ENCODE results near the gene ISG15. TPM values are rescaled to one million over a fixed set of nuclear protein-coding genes. Genes with fewer than 3 reads are reported as not detected.
"Not testable (repeated sequence)": the region's sequence is repeated elsewhere in the genome, so short reads cannot be mapped to it uniquely, and the experiment has no call there.

Gene ISG15
- total RNA-seq, 1 donor from 2014 or later = 8.0 TPM

DNA sequence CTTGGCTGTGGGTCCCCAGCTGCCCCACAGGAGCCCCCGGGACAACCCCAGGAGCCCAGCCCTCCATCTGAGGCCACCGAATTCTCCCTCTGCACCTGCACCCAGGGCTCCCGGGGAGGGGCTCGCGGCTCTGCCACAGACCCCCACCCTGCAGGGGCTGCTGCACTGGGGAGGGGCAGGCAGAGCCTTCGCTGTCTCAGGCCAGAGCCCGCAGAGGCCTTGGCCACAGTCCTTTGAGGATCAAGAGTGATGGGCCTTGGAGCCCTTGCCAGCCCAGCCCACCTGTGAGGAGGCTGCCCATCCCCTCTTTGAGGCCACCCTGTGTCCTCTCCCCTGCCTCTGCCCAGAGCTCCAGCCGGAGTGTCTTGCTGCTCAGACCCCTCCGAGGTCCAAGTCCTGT is 37.9 kb upstream of the ISG15 start:
- no peak for DNase-seq

DNA sequence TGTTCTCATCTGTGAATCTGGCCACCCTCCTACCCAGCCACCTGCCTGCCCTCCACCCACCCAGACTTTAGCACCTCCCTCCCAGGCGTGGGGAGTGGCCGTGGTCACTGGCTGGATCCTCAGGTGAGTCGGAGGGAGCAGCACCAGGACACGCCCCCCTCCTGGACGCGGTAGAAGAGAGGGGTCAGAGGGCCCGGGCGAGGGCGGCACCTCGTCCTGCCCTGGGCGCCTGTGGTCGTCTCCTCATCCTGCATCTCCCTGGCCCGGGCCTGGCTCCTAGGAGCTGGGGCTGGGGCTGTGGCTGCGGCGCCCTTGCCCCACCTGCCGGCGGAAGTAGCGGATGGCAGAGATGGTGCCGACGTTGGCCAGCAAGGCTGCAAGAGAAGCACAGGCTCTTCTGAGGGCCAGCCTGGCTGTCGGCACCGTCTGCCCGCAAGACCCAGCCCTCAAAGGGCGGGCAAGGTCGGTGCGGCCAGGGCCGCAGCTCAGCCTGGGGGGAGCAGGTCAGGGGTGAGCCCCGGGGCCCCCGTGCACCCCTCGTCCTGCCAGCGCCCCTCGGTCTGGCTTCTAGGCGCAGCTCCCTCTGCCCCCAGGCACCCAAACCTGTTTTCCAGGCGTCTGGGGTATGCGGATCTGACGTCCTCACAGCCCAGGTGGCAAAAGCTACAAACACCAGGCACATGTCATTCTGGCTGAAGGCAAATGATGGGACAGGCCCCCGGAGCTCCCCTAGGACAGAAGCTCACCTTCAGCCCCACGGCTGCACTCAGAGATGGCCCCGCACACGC is 37.2 kb upstream of the ISG15 start:
- peak; percentile 60 for DNase-seq

DNA sequence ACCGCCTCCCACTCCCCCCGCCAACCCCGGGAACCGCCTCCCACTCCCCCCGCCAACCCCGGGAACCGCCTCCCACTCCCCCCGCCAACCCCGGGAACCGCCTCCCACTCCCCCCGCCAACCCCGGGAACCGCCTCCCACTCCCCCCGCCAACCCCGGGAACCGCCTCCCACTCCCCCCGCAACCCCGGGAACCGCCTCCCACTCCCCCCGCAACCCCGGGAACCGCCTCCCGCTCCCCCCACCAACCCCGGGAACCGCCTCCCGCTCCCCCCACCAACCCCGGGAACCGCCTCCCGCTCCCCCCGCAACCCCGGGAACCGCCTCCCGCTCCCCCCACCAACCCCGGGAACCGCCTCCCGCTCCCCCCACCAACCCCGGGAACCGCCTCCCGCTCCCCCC is 36.5 kb upstream of the ISG15 start:
- DNase-seq = not testable (repeated sequence)

DNA sequence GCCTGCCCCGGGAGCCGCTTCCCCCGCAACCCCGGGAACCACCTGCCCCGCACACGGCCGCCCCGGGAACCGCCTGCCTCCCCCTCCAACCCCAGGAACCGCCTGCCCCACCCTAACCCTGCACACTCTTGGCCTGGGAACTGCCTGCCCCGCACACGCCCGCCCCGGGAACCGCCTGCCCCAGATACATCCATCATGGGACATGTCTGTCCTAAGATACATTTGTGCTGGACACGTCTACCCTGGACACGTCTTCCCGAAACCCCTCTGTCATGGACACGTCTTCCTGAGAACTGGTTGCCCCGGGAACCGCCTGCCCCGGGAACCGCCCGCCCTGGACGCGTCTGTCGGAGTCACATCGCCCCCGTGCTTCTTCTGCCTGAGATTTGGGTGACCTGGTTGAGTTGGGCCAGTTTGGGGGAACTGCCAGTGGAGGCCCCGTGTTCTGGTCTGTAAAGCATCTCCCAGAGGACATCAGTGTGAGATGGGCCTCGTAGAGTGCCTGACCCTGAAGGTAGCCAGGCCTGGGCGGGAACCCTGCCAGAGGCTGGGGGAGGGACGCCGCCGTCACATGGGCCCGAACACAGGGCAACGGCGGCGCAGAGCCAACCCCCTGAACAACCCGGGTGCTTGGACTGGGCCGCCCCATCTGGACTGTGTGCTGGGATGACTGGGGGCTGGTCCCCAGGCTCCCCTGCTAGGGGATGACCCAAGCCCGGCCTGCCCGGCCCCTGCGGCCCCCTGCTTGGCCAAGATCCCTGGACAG is 35.0 kb upstream of the ISG15 start:
- no peak for DNase-seq

DNA sequence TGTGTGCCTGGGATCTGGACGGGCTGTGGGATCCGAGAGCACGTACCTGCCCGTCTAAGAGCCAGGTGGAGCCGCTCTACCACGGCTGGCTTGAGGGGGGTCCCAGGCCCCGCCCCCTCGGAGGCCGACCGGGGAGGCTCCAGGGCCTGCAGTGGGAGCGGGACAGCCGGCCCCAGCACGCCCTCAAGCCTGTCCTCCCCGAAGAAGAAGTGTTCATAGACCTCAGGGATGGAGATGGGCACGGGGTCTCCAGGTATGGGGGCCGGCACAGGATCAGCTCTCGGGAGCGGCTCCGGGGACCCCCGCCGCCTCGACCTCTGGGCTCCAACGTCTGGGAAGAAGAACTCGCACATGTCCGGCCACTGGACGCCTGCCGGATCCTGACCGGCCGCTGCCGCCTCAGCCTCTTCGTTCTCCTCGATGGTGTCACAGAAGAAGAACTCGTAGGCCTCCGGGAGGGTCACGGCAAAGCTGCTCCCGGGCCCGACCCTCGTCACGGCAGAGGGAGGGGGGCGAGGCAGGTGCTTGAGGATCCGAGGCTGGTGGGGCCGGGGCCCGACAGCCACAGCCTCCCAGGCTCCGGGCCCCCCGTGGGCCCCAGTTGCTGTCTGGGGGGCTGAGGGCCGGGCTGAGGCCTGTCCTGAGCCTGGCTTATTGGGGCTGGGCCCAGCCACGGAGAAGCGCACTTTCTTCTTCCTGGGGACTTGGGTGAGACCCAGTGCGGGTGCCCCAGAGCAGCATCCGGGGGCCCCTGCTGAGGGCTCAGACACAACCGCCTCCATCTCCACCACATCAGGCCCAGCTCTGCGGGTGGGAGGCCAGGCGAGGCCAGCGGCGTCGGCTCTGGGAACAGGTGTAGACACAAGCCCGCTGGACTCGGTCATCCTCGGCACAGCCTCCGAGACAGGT is 34.2 kb upstream of the ISG15 start:
- no peak for DNase-seq

DNA sequence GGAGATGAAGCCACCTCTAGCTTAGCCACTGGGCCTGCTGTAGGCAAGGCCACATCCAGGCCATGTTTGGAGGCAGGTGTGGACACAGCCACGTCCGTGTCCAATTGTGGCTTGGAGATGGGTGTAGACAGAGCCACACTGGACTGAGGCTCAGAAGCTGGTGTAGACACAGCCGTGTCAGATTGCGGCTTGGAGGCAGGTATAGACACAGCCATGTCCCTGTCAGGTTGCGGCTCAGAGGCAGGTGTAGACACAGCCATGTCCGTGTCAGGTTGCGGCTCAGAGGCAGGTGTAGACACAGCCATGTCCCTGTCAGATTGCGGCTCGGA is 33.6 kb upstream of the ISG15 start:
- DNase-seq = no peak

DNA sequence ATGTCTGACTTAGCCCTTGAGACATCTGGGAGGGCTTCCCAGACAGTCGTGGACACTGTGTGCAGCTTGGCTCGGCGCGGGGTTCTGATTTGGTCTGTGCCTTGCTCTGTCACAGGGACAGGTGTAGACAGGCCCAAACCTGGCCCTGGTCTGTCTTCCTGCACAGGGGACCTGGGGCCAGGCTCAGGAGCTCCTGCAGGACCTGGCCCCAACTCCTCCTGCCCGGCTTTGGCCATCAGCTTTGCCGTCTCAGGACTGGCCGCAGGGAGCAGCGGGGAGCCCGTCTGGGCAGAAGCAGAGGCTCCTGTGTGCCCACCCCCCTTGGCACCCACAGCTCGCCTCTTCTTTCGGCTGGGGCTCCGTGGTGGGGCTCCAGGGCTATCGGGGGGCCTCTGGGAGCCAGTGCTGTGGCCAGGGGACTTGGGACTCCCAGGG is 33.1 kb upstream of the ISG15 start:
- DNase-seq = no peak

DNA sequence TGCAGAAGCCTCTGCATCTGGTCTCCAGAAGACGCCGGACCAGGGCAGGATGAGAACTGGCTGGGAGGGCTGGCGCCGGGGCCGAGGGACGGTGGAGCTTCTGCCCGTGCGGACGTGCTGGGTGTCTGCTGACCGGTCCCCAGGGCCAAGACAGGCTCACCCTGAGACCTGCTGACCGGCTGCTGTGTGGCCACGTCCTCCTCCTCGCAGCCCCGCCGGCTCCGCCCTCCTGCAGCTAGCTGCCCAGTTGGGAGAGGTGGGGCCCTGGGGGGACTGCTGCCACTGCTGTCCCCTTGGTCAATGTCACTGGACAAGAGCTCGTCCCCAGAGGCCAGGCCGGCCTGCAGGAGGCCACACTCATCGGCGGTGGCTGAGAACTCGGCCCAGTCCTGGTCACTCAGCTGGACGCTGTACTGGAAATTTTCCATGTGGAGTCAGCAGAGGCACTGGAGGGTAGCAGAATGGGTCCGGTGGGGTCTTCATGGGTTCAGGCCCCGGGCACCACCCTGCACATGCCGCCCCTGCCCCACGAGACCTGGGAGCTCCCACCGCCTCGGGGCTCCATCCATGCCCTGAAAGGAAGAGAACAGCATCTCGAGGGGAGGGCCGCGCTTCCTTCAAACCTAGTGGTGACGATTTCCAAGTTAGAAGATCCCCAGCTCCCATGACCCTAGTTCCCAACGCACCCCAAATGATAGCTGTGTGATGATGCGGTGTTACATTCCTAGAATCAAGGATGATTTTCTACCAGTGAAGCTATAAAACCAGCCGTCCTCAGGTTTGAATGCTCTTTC is 32.5 kb upstream of the ISG15 start:
- no peak for DNase-seq

DNA sequence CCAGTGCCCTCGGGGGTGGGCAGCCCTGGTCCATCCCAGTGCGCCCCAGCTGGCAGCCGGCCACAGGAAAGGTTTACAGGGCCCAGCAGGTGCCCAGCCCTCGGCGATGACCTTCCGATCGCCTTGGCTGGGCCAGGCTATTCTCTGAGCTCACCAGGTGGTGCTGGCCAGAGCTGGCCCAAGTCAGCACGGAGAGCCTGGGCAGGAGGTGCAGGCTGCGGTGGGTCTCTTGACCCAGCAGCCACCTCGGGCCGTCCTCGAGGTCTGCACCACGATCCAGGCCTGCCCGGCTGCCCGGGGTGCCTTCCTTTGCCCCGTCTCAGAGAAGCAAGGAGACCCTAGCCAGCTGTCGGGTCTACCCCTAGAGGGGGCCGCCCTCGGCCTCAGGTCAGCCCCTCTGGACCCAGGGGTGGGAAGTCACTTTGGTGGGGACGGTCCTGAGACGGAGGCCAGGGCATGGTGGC is 31.8 kb upstream of the ISG15 start:
- DNase-seq = no peak

DNA sequence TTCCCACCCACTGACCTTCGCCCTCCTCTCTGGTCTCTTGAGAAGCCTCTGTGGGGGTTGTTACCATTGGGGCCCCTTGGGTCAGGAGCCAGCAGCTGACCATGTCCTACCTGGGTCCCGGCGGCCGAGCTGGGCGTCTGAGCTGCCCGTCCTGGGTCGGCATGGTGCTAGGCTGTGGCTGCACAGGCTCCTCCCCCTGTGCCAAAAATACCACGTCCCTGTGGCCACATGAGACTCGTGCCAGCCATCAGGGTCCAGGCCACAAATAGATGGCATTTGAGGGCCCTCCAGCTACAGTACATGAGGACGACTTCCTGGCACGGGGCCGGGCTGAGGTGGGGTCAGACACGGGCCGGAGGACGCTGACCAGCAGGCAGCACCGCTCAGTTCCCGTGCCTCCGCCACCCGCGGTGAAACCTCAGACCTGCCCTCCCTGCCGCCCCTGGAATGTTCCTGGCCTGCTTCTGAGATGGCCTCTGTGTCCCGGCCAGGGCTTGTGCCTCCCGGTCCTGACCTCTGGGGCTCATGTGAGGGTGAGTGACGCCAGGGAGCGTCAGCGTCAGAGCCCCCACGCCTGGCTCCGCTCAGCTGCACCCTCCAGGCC is 31.2 kb upstream of the ISG15 start, which contains the start of gene PERM1:
Gene PERM1 (minus strand): TSS at position 139 of the 604 bp plus-strand sequence. CDS start 1,064 bp downstream, outside the sequence.
- no peak for DNase-seq

DNA sequence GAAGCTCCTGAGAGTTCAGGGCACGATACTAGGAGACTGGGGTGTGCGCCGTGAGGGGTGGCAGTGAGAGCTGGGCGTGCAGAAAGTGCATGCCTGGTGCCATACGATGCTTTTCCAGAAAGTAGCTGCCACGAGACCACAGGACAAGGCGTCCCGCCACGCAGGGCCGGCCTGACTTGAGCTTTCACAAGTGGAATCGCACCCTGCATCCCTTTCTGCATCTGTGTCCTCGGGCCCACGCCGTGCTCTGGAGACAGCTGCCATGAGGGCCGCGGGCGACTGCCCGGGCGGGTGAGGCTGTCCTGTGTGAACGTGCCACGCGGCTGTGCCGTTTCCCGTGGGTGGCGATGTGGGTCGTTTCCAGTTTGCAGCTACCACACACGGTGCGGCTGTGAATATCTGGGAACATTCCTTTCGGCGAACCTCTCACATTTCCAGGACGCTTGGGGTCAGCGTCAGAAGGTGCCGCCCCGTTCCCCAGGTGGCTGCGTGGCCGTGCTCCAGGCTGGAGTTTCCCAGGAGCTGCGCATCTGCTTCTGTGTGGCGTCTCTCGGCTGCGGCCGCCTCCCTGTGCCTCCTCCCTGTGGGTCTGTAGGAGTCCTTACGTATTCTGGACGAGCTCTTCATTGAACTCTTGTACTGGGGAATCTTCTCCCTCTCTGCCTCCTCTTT is 30.4 kb upstream of the ISG15 start:
- DNase-seq = no peak

DNA sequence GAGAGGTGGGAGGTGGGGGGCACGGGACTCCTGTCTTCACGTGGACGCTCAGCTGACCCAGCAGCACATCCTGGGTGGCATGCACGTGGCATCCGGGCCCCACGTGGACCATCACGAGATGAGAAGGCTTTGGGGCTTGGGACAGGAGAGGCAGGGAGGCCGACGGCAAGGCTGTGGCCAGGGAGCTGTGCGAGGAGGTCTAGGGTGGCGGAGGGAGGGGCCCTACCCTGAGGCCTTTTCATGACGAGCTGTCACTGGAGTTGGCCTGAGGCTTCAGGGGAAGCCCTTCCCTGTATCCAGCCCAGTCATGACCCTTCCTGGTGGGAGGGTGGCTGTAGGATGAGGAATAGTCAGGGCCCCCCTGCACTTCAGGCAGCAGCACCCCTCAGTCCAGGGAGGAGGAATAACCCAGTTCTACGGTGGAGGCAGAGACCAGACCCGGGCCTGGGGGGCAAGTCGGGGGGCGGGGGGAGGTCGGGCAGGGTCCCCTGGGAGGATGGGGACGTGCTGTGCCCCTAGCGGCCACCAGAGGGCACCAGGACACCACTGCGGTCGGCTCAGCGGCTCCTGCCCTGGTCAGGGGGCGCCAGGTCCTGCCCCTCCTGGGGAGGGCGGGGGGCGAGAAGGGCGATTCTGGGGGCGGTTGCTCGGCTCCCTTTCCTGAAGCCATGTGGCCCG is 29.4 kb upstream of the ISG15 start:
- DNase-seq = no peak

DNA sequence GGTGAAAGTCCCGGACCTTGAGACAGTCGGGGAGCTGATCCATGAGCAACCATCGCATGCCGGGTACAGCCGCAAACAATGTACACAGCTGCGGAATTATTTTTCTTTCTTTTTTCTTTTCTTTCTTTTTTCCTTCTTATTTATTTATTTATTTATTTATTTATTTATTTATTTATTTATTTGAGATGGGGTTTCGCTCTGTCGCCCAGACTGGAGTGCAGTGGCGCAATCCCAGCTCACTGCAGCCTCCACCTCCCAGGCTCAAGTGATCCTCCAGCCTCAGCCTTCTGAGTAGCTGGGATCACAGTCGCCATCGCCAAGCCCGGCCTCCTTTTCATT is 28.9 kb upstream of the ISG15 start:
- no peak for DNase-seq

DNA sequence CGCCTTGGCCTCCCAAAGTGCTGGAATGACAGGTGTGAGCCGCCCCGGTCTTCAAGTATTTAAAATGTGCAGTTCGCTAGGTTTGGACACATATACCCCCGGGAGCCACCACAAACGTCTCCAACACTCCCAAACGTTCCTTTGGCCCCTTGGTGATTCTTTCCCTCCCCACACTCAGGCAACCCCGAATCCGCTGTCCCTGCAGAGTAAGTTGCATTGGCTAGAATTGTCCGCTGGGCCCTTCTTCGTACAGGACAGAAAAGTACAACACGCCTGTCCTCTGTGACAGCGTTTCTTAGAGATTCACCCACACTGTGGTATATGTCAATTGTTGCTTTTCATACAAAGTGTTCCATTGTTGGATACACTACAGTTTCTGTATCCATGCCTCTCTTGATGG is 28.2 kb upstream of the ISG15 start:
- no peak for DNase-seq

DNA sequence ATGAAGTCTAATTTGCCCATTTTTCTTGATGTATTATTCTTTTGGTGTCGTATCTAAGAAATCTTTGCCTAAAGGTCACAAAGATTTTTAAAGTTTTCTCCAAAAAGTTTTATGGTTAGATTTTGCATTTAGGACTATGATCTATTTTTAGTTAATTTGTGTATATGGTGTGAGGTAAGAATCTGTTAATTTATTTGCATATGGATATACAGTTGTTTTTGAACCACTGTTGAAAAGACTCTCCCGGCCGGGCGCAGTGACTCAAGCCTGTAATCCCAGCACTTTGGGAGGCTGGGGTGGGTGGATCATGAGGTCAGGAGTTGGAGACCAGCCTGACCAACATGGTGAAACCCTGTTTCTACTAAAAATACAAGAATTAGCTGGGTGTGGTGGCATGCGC is 25.2 kb upstream of the ISG15 start:
- not testable (repeated sequence) for DNase-seq

DNA sequence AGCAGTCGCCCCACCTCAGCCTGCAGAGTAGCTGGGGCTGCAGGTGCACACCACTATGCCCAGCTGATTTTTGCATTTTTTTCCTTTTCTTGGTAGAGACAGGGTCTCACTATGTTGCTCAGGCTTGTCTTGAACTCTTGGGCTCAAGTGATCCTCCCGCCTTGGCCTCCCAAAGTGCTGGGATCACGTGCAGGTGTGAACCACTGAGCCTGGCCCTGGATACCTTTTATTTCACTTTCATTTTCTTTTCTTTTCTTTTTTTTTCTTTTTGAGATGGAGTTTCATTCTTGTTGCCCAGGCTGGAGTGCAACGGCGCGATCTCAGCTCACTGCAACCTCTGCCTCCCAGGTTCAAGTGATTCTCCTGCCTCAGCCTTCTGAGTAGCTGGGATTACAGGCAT is 22.0 kb upstream of the ISG15 start:
- not testable (repeated sequence) for DNase-seq

DNA sequence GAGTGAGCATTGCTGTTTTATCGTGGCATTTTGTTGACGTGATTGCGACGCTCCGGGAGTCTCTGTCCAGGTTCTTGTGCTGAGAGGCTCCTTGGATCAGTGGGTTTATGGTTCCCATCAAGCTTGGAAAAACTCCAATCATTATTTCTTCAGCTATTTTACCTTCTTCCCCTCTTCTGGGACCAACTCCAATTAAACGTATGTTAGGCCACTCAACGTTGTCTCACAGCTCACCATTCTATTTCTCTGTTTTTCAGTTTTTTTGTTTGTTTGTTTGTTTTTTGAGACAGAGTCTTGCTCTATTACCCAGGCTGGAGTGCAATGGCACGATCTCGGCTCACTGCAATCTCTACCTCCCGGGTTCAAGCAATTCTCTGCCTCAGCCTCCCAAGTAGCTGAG is 21.4 kb upstream of the ISG15 start:
- no peak for DNase-seq

DNA sequence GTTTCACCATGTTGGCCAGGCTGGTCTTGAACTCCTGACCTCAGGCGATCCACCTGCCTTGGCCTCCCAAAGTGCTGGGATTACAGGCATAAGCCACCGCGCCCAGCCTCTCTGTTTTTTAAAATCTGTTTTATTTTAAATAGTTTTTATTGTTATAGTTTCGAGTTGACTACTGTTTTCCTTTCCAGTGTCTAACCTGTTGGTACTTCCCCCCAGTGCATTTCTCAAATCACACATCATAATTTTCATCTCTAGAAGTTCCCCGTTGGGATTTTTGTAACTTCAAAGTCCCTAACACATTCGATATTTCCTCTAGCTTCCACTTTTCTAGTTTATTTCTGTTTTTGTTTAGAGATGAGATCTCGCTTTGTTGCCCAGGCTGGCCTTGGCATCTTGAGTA is 20.9 kb upstream of the ISG15 start:
- DNase-seq = no peak

DNA sequence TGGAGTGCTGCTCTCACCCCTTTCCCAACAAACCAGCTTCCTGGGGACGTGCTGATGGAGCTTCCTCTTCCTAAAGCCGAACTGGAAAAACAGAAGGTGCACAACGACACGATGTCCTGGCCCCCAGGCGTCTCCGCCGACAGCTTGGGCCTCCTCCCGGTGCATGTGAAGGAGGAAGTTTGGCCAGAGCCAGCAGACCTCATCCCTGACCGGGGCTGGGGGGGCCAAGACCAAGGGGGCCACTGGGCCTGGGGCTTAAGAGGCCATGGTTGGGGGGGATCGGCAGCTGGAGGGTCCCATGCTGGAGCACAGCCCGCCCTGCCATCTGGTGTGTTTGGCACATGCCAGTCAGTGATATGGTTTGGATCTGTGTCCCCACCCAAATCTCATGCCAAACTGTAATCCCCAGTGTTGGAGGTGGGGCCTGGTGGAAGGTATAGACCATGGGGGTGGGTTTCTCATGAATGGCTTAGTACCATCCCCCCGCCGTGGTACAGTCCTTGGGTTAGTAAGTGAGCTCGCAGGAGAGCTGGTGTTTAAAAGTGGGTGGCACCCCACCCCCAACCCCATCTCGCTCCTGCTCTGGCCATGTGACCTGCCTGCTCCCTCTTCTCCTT is 19.8 kb upstream of the ISG15 start:
- DNase-seq = no peak

DNA sequence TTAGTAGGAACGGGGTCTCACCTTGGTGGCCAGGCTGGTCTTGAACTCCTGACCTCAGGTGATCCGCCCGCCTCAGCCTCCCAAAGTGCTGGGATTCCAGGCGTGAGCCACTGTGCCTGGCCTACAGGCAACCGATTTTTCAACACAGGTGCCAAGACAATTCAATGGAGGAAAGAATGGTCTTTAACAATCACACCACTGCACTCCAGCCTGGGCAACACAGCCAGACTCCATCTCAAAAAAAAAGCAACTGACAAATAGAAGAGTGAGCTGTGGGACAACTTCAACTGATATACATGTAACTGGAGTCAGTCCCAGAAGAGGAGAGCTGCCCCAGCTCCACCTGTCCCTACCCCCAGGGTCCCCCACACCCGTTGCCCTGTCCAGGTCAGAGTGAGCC is 18.8 kb upstream of the ISG15 start:
- not testable (repeated sequence) for DNase-seq

Measured in tongue (tissue), 2 donors.